Left ventricle myocardium inferior (tissue), 1 donor: Measurements from ENCODE around the gene IFI27. TPM values are rescaled to one million over a fixed set of nuclear protein-coding genes. Genes with fewer than 3 reads are reported as not detected.

ENCODE experiments used
- DNase-seq: peaks from one replicate; pipeline ENCODE4 v3.0.0-alpha.2; 2020
- H3K27ac ChIP-seq: fragments of 200-600 bp; replicated peaks from 2 replicates; pipeline ENCODE4 v1.8.0; 2021
- H3K27me3 ChIP-seq: fragments of 200-600 bp; 2 replicates; pipeline ENCODE4 v1.8.0; 2021; ENCODE audit warnings: low read depth
- H3K36me3 ChIP-seq: fragments of 200-600 bp; 2 replicates; pipeline ENCODE4 v1.8.0; 2021
- H3K4me1 ChIP-seq: fragments of 200-600 bp; 2 replicates; pipeline ENCODE4 v1.8.0; 2021
- H3K4me3 ChIP-seq: fragments of 200-600 bp; 2 replicates; pipeline ENCODE4 v1.8.0; 2021; ENCODE audit warnings: mild to moderate bottlenecking, moderate library complexity
- H3K9me3 ChIP-seq: fragments of 200-600 bp; replicated peaks from 2 replicates; pipeline ENCODE4 v1.8.0; 2021
- intact Hi-C: fragments of 100-400 bp; cut with micrococcal nuclease; formaldehyde crosslinking; loops from one replicate; pipeline ENCODE4 v1.11.0; 2022
- total RNA-seq: library from RNA; stranded (reverse); fragmentation: NEBNext Ultra II Directional; extraction: Animal tissue kit (Norgen Biotek cat#: 25700); gene quantifications from one replicate; pipeline ENCODE4 v1.2.1, GENCODE V29; 2021
- TF ChIP-seq, protein P1 (sequence below): fragments of 200-600 bp; IDR thresholded peaks from 2 replicates; pipeline ENCODE4 v1.8.0; 2021; ENCODE audit warnings: antibody characterized with exemption, mild to moderate bottlenecking, borderline replicate concordance
- donor health status: DM: no; HTN: yes; CAD: no; lungs with severe emphysema.

Gene IFI27
- total RNA-seq, 1 donor from 2014 or later, result 130 TPM

DNA sequence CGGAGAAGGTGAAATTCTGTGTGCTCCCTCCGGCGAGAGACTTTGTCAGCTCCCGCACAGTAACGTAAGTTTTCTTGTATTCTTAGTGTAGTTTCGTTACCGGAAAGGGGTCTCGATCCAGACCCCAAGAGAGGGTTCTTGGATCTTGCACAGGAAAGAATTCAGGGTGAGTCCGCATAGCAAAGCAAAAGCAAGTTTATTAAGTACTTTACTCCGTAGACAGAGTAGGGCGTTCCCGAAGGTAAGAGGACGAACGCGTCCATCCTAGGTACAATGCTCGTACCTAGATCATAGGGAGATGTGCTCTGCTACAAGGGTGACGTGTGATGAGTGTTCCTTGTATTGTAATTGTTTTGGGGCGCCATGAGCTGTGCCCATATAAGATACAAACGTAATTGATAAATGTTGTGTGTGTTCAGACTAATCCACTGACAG lies 29.1 kb upstream of the IFI27 start:
- Histone ChIP-seq H3K27ac (peak overlapping the region; percentile 93), H3K9me3 (no peaks in the 10 kb centered on the region), H3K4me3 (peak overlapping the region; percentile 95), H3K4me1 (peaks cover 55% of the 10 kb centered on the region), H3K27me3 (no peaks in the 10 kb centered on the region), H3K36me3 (peaks cover 25% of the 10 kb centered on the region)
- intact Hi-C loops, result no loop called here
- no peak for DNase-seq
- TF ChIP-seq, protein P1, sequence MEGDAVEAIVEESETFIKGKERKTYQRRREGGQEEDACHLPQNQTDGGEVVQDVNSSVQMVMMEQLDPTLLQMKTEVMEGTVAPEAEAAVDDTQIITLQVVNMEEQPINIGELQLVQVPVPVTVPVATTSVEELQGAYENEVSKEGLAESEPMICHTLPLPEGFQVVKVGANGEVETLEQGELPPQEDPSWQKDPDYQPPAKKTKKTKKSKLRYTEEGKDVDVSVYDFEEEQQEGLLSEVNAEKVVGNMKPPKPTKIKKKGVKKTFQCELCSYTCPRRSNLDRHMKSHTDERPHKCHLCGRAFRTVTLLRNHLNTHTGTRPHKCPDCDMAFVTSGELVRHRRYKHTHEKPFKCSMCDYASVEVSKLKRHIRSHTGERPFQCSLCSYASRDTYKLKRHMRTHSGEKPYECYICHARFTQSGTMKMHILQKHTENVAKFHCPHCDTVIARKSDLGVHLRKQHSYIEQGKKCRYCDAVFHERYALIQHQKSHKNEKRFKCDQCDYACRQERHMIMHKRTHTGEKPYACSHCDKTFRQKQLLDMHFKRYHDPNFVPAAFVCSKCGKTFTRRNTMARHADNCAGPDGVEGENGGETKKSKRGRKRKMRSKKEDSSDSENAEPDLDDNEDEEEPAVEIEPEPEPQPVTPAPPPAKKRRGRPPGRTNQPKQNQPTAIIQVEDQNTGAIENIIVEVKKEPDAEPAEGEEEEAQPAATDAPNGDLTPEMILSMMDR, result no peak

DNA sequence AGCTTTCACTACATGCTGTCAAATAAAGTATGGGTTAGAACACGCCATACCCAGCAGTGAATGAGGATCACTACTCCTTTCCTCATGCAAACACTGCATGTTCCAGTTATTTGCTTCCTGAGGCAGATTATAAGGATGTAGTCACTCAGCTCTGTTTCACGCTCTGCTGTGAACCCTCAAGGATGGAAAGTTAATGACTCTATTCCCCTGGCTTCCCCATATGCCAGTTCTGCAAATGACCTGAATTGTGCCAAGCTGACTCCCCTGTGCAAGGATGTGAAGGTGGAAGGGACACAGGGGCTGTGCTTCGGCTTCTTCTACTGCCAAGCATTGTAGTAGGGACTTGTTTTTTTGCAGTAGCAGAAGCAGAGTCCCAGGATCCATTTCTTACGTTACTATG lies 22.6 kb upstream of the IFI27 start:
- DNase-seq, result no peak
- no peaks in the 10 kb centered on the region for H3K36me3 ChIP-seq
- H3K27me3 ChIP-seq, result no peaks in the 10 kb centered on the region
- H3K9me3 ChIP-seq, result no peaks in the 10 kb centered on the region
- H3K4me1 ChIP-seq, result no peaks in the 10 kb centered on the region
- intact Hi-C loops, result no loop called here
- TF ChIP-seq, protein P1, result no peak
- H3K4me3 ChIP-seq, result no peak overlapping the region
- no peak overlapping the region for H3K27ac ChIP-seq

DNA sequence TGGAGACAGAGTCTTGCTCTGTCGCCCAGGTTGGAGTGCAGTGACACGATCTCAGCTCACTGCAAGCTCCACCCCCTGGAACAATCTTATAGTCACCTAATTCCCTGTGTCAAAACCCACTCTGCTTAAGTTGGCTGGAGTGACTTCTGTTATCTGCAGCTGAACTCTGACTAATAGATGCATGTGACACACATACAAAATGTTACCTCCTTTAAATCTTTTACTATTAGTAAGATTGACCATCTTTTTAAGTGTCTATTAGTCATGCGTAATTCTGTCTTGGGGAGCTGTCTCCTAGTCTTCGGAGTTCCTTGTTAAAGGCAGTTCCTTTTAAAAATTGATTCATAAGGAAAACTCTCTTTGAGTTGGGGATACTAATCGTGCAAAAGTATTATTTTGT lies 22.0 kb upstream of the IFI27 start:
- intact Hi-C loops, result no loop called here
- TF ChIP-seq, protein P1, result no peak
- no peak for DNase-seq
- no peaks in the 10 kb centered on the region for H3K36me3 ChIP-seq
- no peak overlapping the region for H3K27ac ChIP-seq
- H3K27me3 ChIP-seq, result no peaks in the 10 kb centered on the region
- no peaks in the 10 kb centered on the region for H3K9me3 ChIP-seq
- no peak overlapping the region for H3K4me3 ChIP-seq
- no peaks in the 10 kb centered on the region for H3K4me1 ChIP-seq

DNA sequence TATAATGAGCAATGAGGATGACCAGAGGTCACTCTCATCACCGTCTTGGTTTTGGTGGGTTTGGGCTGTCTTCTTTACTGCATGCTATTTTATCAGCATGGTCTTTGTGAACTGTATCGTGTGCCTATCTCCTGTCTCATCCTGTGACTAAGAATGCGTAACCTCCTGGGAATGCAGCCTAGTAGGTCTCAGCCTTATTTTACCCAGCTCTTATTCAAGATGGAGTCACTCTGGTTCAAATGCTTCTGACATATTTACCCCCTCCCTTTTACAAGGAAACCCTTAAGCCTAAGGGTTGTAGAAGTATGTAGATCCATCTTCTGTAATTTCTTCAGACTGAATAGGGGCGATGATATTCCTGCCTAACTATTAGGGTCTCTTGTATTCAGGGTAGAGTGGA lies 21.1 kb upstream of the IFI27 start:
- no peaks in the 10 kb centered on the region for H3K36me3 ChIP-seq
- TF ChIP-seq, protein P1, result no peak
- H3K4me1 ChIP-seq, result no peaks in the 10 kb centered on the region
- no peaks in the 10 kb centered on the region for H3K9me3 ChIP-seq
- no peak for DNase-seq
- intact Hi-C loops, result no loop called here
- H3K4me3 ChIP-seq, result no peak overlapping the region
- no peaks in the 10 kb centered on the region for H3K27me3 ChIP-seq
- H3K27ac ChIP-seq, result no peak overlapping the region

DNA sequence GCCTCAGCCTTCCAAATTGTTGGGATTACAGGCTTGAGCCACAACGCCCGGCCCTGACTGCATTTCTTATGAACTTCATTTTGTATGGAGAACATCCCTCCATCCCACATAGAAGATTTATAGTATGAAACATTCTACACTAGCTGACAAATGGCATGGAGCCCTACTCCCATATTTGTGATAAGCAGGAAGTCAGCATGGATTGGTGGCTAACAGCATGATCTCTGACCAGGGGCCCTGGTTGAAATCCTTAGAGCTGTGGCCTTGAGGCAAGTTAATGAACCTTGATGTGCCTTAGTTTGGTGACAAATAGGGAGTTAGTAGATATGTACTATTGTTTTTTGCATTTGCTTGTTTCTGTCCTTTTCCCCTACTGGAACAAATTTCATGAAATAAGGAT lies 17.1 kb upstream of the IFI27 start:
- DNase-seq, result no peak
- no peaks in the 10 kb centered on the region for H3K27me3 ChIP-seq
- H3K4me3 ChIP-seq, result no peak overlapping the region
- H3K27ac ChIP-seq, result no peak overlapping the region
- TF ChIP-seq, protein P1, result no peak
- H3K4me1 ChIP-seq, result no peaks in the 10 kb centered on the region
- H3K36me3 ChIP-seq, result peaks cover 8% of the 10 kb centered on the region
- H3K9me3 ChIP-seq, result no peaks in the 10 kb centered on the region
- intact Hi-C loops, result no loop called here

DNA sequence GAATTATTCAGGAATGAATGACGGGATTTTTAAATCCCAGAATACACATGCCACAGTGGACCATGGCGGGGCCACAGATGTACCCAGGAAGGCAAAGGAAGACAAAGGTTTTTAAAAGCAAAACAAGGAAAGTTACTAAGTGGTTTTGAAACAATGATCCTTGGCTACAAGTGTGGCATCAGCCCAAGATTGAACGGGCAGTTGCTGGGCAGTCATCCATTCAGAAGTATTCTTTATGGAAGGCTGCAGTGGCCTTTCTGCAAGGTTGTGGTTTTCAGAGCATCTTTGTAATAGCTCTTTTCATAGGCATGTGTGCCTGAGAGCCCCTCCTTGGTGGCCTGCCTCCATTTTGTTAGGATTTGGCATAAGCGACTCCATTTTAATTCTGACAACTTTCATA lies 13.4 kb upstream of the IFI27 start:
- Histone ChIP-seq H3K4me3 (no peak overlapping the region), H3K27me3 (no peaks in the 10 kb centered on the region), H3K4me1 (no peaks in the 10 kb centered on the region), H3K27ac (no peak overlapping the region), H3K9me3 (no peaks in the 10 kb centered on the region), H3K36me3 (peaks cover 8% of the 10 kb centered on the region)
- DNase-seq, result no peak
- intact Hi-C loops, result no loop called here
- TF ChIP-seq, protein P1, result no peak
